GM10266 (cell line): Measurements from ENCODE around the gene FARP2.
A peak's percentile ranks its signal among the peaks of the same experiment; 100 is the strongest.

Experiments used
- DNase-seq: peaks from one replicate; pipeline ENCODE4 v3.0.0; 2012; ENCODE audit errors: extremely low spot score
- CTCF ChIP-seq: IDR thresholded peaks from 2 replicates; pipeline ENCODE4 v1.5.1; 2012; ENCODE audit warnings: mild to moderate bottlenecking, low read depth; ENCODE audit not compliant: control insufficient read depth, insufficient read depth; ENCODE audit errors: missing control alignments

Gene FARP2

DNA sequence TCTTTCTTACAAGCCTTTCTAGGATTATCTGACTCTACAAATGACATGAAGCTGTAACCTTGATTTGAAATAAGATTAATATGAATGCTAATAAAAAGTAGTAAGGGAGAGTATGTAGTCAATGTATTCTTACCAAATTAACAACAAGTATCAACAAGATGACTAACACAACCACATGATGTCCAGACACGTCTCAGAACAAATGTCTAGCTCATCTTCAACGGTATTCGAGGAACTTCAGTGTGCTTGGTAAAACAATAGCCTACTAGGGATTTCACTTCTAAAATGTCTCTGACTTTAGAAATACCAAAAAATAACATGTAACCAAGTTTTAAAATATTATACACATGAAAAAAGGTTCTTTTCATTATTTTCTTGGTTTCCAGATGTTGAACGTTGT, 44.0 kb upstream of the FARP2 start:
- no peak for DNase-seq

DNA sequence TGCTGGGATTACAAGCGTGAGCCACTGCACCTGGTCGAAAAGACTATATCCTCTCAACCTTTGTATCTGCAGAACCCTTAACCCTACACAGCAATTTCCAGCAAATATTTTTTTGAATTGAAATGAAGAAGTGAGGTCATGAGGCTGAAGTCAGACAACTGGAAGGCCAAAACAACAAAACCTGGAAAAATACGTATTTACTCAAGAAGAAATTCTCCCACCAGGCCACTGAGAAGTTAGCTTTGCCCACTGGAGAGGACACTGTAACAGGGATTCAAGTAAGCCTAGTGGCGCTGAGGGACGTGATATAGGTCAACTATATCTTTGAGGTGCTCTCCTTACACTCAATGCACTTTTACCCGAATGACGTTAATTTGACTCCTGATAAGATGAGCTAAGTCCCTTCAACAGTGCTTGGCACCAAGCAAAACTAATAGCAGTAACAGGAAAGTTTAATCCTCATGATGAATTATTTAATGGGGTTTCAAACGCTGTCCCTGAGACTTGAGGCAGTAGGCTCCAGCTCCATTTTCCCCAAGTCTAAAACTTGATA, 42.5 kb upstream of the FARP2 start:
- no peak for DNase-seq
- no peak for TF ChIP-seq CTCF

More for the DNA sequence above, 44.0 kb upstream of the FARP2 start:
- TF ChIP-seq CTCF, result no peak

DNA sequence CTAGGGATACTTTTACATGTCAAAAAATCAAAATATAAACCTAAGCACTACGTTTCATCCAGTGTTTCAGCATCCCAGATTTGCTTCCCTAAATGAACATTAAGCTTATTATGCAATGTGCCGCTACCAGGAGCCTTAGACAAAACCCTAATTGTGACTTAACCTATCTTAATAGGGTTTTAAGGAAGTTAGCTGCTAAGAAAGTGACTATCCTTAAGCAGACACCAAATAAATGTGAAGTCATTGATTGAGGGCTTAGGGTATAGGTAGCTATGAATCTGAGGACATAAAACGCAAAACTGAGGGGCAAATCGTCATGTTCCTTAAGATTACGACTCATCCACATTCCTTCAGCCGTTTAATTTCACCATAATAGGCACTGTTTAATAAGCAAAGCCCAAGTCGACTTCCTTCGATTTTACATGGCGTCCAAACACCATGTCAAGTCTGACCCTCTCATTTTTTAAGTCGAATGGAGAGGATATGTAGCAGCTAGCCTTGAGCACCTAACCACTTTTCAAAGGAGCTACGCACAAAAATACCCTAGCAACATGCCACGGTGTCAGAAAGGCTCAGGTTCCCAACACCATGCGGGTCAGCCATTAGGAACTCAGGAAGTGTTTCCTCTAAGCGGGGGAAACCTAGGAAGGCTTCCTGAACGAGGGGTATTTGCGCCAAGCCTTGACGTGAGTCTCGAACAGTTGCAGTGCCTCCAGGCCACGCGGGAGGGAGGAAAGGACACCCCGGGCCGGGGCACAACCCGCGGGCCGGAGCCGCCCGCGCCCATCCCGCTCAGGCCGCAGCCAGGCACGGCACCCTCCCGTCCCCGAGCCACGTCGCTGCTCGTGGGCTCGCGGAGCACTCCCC, 41.6 kb upstream of the FARP2 start:
- no peak for DNase-seq
- no peak for TF ChIP-seq CTCF

- peak; percentile 99 for DNase-seq
- TF ChIP-seq CTCF, result peak; percentile 71
These were observed 40.8 kb upstream of the FARP2 start, which contains the start of gene HDLBP for GRCh38 chr2:241315093-241315878. Gene HDLBP (minus strand): TSS chr2:241315672. CDS start chr2:241266869, 48,803 bp downstream.

GRCh38 chr2:241315879-241316631, 40.0 kb upstream of the FARP2 start, which contains the start of gene SEPTIN2:
Gene SEPTIN2 (plus strand): TSS chr2:241315925. CDS start chr2:241324233, 8,308 bp downstream.
- DNase-seq, result peak; percentile 42
- TF ChIP-seq CTCF, result no peak

- no peak for TF ChIP-seq CTCF
- DNase-seq, result no peak
These were observed 39.3 kb upstream of the FARP2 start for GRCh38 chr2:241316825-241317224.
